ENCODE data around the gene APOL4.
"Not testable (repeated sequence)": the region's sequence is repeated elsewhere in the genome, so short reads cannot be mapped to it uniquely, and the experiment has no call there.

The APOL4 gene

DNA sequence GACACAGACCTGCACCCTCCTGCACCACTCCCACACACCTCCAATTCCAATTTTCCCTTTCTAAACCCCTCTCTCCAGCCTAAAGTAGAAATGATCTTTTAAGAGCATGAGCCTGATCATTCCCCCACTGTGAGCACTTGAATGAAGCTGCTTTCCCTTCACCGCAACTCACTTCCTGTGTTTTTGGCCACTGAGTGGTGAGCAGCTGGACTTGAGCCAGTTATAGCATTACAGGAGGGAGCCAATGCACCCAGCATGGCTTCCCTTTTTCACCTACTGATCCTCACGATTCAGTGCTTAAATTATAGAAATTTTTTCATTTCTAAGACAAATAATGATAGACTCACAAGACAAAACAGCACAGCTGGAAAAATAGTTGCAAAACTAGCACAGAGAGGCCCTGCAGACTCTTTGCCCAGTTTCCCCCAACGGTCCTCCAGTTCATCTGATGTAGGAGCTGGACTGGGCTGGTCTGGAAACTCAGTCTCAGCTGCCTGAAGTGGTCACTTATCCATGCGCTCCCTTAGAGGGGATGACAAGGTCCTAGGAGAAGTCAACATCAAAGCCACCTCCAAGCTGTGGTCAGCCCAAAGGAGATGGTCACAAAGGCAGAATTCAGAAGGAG lies 9.7 kb upstream of the APOL4 start:
- TF ChIP-seq, protein P1, sequence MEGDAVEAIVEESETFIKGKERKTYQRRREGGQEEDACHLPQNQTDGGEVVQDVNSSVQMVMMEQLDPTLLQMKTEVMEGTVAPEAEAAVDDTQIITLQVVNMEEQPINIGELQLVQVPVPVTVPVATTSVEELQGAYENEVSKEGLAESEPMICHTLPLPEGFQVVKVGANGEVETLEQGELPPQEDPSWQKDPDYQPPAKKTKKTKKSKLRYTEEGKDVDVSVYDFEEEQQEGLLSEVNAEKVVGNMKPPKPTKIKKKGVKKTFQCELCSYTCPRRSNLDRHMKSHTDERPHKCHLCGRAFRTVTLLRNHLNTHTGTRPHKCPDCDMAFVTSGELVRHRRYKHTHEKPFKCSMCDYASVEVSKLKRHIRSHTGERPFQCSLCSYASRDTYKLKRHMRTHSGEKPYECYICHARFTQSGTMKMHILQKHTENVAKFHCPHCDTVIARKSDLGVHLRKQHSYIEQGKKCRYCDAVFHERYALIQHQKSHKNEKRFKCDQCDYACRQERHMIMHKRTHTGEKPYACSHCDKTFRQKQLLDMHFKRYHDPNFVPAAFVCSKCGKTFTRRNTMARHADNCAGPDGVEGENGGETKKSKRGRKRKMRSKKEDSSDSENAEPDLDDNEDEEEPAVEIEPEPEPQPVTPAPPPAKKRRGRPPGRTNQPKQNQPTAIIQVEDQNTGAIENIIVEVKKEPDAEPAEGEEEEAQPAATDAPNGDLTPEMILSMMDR (IDR thresholded peaks at IDR 0.05; ENCODE audit: low read depth, low read length, missing control alignments) = no peak
- H3K4me3 ChIP-seq (ENCODE audit: low read depth, low read length) = no peak overlapping the region
- DNase-seq (ENCODE audit: low read depth) = no peak

DNA sequence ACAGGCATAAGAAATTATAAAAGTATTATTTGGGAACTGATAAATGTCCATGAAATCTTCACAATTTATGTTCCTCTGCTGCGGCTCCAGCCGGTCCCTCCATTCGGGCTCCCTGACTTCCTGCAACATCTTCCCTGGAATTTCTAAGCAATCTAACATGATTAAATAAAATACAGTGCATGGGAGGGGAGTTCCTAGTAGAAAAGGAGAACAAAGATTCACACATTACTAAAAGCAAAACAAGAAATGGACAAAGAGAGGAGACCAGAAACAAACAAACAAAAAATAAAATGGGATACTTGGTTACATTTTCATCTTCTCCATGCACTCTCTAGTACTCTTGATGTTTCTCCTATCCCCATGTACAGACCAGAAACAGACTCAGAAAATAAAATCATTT lies 8.6 kb upstream of the APOL4 start:
- no peak overlapping the region for H3K4me3 ChIP-seq (ENCODE audit: low read depth, low read length)
- TF ChIP-seq, protein P1 (IDR thresholded peaks at IDR 0.05; ENCODE audit: low read depth, low read length, missing control alignments) = no peak
- DNase-seq (ENCODE audit: low read depth) = no peak

DNA sequence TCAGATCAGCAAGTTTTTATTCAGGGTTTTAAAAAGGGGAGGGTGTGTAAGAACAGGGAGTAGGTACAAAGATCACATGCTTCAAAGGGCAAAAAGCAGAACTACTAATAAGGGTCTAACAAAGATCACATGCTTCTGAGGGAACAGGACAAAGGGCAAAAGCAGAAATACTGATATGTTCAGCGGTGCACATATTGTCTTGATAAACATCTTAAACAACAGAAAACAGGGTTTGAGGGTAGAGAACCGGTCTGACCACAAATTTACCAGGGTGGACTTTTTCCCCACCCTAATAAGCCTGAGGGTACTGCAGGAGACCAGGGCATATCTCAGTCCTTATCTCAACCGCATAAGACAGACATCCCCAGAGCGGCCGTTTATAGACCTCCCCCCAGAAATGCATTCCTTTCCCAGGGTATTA lies 7.9 kb upstream of the APOL4 start:
- not testable (repeated sequence) for DNase-seq (ENCODE audit: low read depth); H3K4me3 ChIP-seq (ENCODE audit: low read depth, low read length)

DNA sequence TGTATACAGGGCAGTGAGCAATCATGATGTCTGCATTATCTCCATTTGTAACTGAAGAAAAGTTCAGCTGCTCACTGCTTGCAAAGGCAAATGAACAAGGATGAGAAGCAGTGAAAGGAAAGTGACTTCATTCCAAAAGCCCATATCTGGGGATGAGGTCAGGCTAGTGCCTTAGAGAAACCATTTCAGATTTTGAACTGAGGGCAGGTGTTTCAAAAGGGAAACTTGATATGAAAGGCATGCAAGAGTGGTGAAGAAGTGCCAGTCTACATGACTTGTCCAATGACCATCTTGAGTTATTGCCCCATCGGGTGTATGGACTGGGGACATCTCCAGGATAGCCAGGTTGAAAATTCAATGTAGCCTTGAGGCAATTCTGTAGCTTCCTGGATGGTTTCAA lies 7.3 kb upstream of the APOL4 start:
- TF ChIP-seq, protein P1 (IDR thresholded peaks at IDR 0.05; ENCODE audit: low read depth, low read length, missing control alignments) = no peak
- H3K4me3 ChIP-seq (ENCODE audit: low read depth, low read length) = no peak overlapping the region
- no peak for DNase-seq (ENCODE audit: low read depth)

DNA sequence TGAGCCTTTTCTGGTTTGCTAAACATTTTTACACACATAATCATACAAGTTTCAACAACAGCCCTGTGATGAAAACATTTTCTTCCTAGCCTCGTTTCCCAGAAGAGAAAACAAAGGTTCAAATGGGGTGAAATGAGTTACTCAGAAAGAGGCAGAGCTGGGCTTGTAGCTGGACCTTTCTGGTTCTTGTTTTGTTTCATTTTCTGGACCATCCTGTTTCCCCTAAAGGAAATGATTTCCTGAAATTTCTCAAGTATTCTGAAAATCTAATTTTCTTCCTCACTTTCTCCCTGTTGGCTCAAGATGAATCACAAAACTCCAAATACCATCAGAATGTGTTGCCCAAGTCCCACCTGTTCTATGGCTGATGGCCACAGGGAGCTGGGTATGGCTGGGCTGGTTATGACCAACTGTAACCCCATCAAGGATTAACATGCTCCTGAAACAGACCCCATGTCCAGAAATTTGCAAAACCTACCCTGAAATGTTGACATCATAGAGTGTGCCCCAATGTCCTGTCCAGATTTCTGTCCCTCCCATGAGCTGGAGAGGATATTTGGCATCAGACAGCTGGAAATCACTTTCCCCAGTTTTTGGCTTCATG lies 6.7 kb upstream of the APOL4 start:
- no peak for DNase-seq (ENCODE audit: low read depth)
- TF ChIP-seq, protein P1 (IDR thresholded peaks at IDR 0.05; ENCODE audit: low read depth, low read length, missing control alignments) = no peak
- H3K4me3 ChIP-seq (ENCODE audit: low read depth, low read length) = no peak overlapping the region

DNA sequence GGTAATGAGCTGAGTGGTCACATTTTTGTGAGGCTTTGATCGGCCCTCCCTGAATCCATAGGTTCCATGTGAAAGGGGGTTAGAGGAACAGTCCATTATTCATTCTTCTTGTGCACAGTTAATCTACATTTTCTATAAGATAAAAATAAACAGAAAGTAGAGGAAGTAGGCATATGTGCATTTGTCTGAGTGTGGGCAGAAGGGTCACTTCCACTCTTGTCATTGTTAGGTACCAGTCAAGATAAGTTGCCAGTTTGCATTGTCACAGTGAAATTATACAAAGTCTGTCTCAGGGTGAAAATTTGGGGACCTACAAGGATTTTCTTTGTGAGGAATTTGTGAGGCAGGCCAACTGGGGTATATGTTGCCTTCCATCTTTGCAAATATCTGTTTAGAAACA lies 4.6 kb upstream of the APOL4 start:
- no peak overlapping the region for H3K4me3 ChIP-seq (ENCODE audit: low read depth, low read length)
- TF ChIP-seq, protein P1 (IDR thresholded peaks at IDR 0.05; ENCODE audit: low read depth, low read length, missing control alignments) = no peak
- DNase-seq (ENCODE audit: low read depth) = no peak

DNA sequence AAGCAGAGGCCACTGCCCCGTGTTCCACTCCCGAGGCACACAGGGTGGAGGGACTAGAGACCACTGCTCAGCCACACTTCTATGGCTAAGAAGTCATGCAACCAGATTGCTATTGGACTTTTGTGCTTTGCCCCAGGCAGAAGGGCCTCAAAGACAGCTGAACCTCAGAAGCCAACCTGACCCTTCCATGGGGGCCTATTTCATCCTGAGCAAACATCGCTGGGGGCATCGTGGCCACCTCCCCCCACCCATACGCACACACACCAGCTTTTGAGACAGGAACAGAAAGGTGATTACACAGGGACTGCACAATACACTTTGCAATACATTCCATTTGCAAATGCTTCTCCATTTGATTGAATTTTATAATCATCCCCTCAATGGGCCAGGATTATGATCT lies 4.0 kb upstream of the APOL4 start:
- H3K4me3 ChIP-seq (ENCODE audit: low read depth, low read length); DNase-seq (ENCODE audit: low read depth): not testable (repeated sequence)

DNA sequence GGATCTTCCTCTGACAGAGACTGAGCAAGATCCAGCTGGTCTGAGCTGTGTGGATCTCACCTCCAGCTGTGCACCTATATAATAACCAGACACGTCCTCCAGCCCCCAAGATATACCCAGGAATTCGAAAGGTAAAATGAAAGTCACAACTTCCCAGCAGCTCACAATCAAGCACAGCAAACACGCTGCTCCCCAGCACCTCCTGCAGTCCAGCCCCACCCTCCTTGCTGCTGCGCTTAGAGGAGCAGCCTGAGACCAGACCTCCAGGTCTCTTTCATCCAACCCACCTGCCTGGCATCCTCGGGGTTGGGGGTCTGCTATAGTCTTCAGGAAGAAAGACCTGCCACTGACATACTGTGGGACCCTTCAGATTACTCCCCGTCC lies 3.0 kb upstream of the APOL4 start:
- TF ChIP-seq, protein P1 (IDR thresholded peaks at IDR 0.05; ENCODE audit: low read depth, low read length, missing control alignments) = no peak
- DNase-seq (ENCODE audit: low read depth) = no peak
- H3K4me3 ChIP-seq (ENCODE audit: low read depth, low read length) = no peak overlapping the region
